GM12875 (cell line): ENCODE results near the gene P2RY14.

Source experiments
- H3K4me3 ChIP-seq: one replicate; pipeline ENCODE4 v1.5.1; 2011; ENCODE audit warnings: low read depth, low read length, control low read depth
- CTCF ChIP-seq: IDR thresholded peaks from 2 replicates; pipeline ENCODE4 v1.5.1; 2011; ENCODE audit warnings: low read depth, mild to moderate bottlenecking, control low read depth, inconsistent platforms, low read length, moderate library complexity, borderline replicate concordance; ENCODE audit not compliant: insufficient read depth

P2RY14 gene

GRCh38 chr3:151303751-151304150 is 25.4 kb upstream of the P2RY14 start:
- H3K4me3 ChIP-seq, result no peak overlapping the region
- TF ChIP-seq CTCF, result no peak

GRCh38 chr3:151301787-151302186 is 23.4 kb upstream of the P2RY14 start:
- TF ChIP-seq CTCF, result no peak
- H3K4me3 ChIP-seq, result no peak overlapping the region

- TF ChIP-seq CTCF, result no peak
- no peak overlapping the region for H3K4me3 ChIP-seq
Observed at GRCh38 chr3:151300539-151300938, 22.2 kb upstream of the P2RY14 start.

GRCh38 chr3:151299006-151299405 is 20.7 kb upstream of the P2RY14 start:
- no peak for TF ChIP-seq CTCF
- H3K4me3 ChIP-seq, result no peak overlapping the region

GRCh38 chr3:151297429-151297828 is 19.1 kb upstream of the P2RY14 start:
- no peak for TF ChIP-seq CTCF
- H3K4me3 ChIP-seq, result no peak overlapping the region

- no peak for TF ChIP-seq CTCF
- no peak overlapping the region for H3K4me3 ChIP-seq
Observed at GRCh38 chr3:151296226-151296625, 17.9 kb upstream of the P2RY14 start.

- no peak for TF ChIP-seq CTCF
- H3K4me3 ChIP-seq, result no peak overlapping the region
Observed at GRCh38 chr3:151293127-151293526, 14.8 kb upstream of the P2RY14 start.
